Sigmoid colon (tissue), 7 donors: Measurements from ENCODE around the gene CD2BP2. TPM values are rescaled to one million over a fixed set of nuclear protein-coding genes. Genes with fewer than 3 reads are reported as not detected.

ENCODE experiments used
- DNase-seq: peaks from one replicate; pipeline ENCODE4 v3.0.0-alpha.2; 2019
- H3K27ac ChIP-seq, 4 donors: fragments of 200-600 bp; sonication (generic); one replicate each; pipeline ENCODE4 v1.5.1; 2016 to 2019; ENCODE audit warnings: mild to moderate bottlenecking in 1 of 4
- H3K27me3 ChIP-seq, 3 donors: fragments of 200-600 bp; sonication (generic); one replicate each; pipeline ENCODE4 v1.5.1; 2019; ENCODE audit warnings: mild to moderate bottlenecking in 1 of 3
- H3K36me3 ChIP-seq, 4 donors: fragments of 200-600 bp; sonication (generic); one replicate each; pipeline ENCODE4 v1.5.1; 2016 to 2019
- H3K4me1 ChIP-seq, 4 donors: fragments of 200-600 bp; sonication (generic); one replicate each; pipeline ENCODE4 v1.5.1; 2017 to 2019
- H3K4me3 ChIP-seq, 4 donors: fragments of 200-600 bp; sonication (generic); one replicate each; pipeline ENCODE4 v1.5.1; 2017 to 2019; ENCODE audit warnings: mild to moderate bottlenecking in 2 of 4, moderate library complexity in 1 of 4
- H3K9me3 ChIP-seq, 4 donors: fragments of 200-600 bp in 3 of 4; sonication (generic) in 3 of 4; one replicate each; pipeline versions ENCODE4 v1.5.1 to v1.6.1; 2013 to 2019
- EP300 ChIP-seq, 4 donors: sonication (generic); formaldehyde crosslinking; IDR thresholded peaks; one replicate each; pipeline ENCODE4 v1.6.1; 2017; ENCODE audit warnings: antibody characterized with exemption in 4 of 4
- POLR2A ChIP-seq, 2 donors: fragments of 450-650 bp; IDR thresholded peaks; one replicate each; pipeline ENCODE4 v1.6.1; 2016; ENCODE audit warnings: antibody characterized with exemption in 2 of 2, mild to moderate bottlenecking in 2 of 2, moderate library complexity in 2 of 2
- POLR2AphosphoS5 ChIP-seq, 4 donors: sonication (generic); formaldehyde crosslinking; IDR thresholded peaks; one replicate each; pipeline ENCODE4 v1.6.1; 2017; ENCODE audit warnings: antibody characterized with exemption in 4 of 4
- WGBS, 2 donors: extraction: QIAGEN DNeasy Blood & Tissue Kit; methylation state at CpG; one replicate each; pipeline ENCODE4 v1.1.7; 2013; 5-methylcytosine and 5-hydroxymethylcytosine counted together
- intact Hi-C: fragments of 100-400 bp; cut with DNase I; formaldehyde crosslinking; loops from one replicate; pipeline ENCODE4 v1.15.1; 2023
- polyA plus RNA-seq, 3 donors: library from polyadenylated mRNA; stranded (reverse); fragments of 200-250 nt; gene quantifications; one replicate each; pipeline ENCODE4 v1.2.3, GENCODE V29; 2013
- total RNA-seq, 4 donors: library from RNA; depleted of rRNA; stranded (reverse); fragments of >200 nt; gene quantifications; one replicate each; pipeline ENCODE4 v1.1.0, GENCODE V29; 2016
- TF ChIP-seq, protein P1 (sequence below), 4 experiments: fragments of 450-650 bp in 3 of 4; fragments of 200-600 bp in 1 of 4; IDR thresholded peaks; one replicate each; pipeline ENCODE4 v1.5.1; 2016 to 2019; ENCODE audit warnings: antibody characterized with exemption in 4 of 4, mild to moderate bottlenecking in 3 of 4, moderate library complexity in 2 of 4
- donor health status: healthy with polysubstance abuse.
- donor health status: Bipolar disorder and iron deficiency.
- donor health status: healthy.

CD2BP2 gene
- total and polyA plus RNA-seq, 7 donors: 29.9 to 57.3 (median 47.1) TPM

DNA sequence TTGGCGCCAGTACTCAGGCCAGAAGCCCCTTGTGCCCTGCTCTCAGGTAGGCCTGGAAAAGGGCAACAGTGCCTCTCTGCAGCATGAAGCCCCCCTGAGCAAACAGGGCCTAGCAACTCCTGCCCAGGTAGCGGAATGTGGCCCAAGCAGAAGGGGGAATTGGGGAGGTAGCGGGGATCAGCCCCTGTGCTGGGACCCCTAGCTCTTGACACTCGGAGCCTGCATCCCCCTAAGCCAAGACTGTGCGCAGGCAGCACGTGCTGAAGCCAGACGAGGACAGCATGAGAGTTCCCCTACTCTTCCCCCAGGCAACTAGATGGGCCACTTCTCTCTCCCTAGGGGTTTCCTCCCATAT lies 823 bp upstream of the CD2BP2 start:
- intact Hi-C loops: loop anchor here (1.0 kb wide), 1 partner anchor 14 kb away; the partner anchor contains the start of gene TBC1D10B
- Histone ChIP-seq H3K36me3 (peaks cover 0 to 65% (median 34%) of the 10 kb centered on the region in 4 donors), H3K4me3 (peak overlapping the region; percentile 36 to 96 (median 75)), H3K27ac (peak overlapping the region; percentile 93 to 99 (median 96)), H3K4me1 (peaks cover 0 to 58% (median 50%) of the 10 kb centered on the region in 4 donors), H3K27me3 (no peaks in the 10 kb centered on the region), H3K9me3 (no peaks in the 10 kb centered on the region)
- DNase-seq: no peak
- 37 to 55% methylated on average over 7 of the region's 7 CpGs for WGBS, 2 donors
- TF ChIP-seq, protein P1, sequence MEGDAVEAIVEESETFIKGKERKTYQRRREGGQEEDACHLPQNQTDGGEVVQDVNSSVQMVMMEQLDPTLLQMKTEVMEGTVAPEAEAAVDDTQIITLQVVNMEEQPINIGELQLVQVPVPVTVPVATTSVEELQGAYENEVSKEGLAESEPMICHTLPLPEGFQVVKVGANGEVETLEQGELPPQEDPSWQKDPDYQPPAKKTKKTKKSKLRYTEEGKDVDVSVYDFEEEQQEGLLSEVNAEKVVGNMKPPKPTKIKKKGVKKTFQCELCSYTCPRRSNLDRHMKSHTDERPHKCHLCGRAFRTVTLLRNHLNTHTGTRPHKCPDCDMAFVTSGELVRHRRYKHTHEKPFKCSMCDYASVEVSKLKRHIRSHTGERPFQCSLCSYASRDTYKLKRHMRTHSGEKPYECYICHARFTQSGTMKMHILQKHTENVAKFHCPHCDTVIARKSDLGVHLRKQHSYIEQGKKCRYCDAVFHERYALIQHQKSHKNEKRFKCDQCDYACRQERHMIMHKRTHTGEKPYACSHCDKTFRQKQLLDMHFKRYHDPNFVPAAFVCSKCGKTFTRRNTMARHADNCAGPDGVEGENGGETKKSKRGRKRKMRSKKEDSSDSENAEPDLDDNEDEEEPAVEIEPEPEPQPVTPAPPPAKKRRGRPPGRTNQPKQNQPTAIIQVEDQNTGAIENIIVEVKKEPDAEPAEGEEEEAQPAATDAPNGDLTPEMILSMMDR (IDR thresholded peaks at IDR 0.05): no peak
- TF ChIP-seq POLR2AphosphoS5 (IDR thresholded peaks at IDR 0.05): no peak
- no peak for TF ChIP-seq EP300 (IDR thresholded peaks at IDR 0.05)
- TF ChIP-seq POLR2A (IDR thresholded peaks at IDR 0.05): no peak

DNA sequence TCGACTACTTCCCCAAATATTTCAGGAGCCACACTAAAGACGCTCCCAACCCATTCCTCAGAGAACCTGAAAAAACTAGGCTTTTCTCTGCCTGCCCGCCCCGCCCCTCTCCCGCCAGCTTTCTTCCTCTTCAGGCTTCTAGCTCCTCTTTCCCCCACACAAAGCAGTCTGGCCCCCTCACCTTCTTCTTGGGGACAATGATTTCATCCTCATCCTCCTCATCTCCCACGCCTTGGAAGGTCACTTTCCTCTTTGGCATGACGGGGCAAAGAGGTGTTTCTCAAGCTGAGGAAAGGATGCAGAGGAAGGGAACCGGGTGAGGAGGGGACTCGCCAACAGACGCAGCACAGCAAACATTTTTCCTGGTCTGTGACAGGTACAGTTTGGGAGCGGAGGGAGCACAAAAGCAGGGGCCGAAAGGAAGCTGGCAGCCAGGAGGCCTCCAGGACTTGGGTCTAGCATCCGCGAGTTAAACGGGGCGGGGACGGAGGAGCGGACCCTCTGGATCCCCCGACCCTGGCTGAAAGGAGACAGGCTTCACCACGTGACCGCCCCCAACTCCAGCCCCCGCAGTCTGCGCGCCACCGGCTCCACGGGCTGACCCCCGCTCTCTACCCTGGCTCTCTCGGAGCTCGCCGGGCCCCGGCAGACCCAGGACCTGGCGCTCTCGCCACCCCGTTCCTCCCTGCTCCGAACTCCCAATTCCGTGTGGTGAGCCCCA lies 525 bp downstream of the CD2BP2 start:
- 1% methylated on average over 36 of the region's 36 CpGs for WGBS, 2 donors
- H3K4me1 ChIP-seq: peaks cover 0 to 58% (median 50%) of the 10 kb centered on the region in 4 donors
- intact Hi-C loops: loop anchor here (1.0 kb wide), 1 partner anchor 16 kb away; the partner anchor contains the start of gene TBC1D10B

DNA sequence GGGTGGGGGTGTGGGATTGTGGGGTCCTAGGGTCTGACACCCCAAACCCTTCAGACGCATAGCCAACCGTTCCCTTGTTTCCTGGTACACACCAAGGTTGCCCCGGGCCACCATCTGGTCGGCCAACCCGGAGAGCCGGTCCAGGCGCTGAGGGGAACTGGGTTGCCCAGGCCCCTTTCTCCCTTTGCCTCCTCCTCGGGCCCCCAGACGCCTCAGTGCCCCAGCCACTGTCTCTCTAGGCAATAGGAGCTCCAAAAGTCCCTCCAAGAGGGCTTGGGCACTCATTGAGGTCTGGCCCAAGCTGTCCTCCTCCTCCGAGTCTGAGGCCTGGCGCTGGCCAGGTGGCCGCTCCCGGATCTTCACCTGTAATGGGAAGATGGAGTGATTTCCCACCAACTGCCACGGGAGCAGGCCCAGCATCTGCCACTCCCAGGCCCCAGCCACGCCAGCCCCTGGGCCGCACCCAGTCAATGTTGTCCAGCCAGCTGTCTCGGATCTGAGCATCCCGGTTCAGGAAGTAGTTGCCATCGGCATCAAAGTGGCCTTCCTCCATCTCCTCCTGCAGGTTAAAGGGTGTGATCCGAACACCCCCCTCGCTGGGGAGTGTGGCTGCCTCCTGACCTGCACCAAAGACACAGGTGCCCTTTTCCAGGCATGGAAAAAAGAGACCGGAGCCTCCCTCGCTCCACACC lies 1.5 kb downstream of the CD2BP2 start:
- DNase-seq: no peak
- 71 to 88% methylated on average over 23 of the region's 23 CpGs for WGBS, 2 donors
- intact Hi-C loops: loop anchor here (2.0 kb wide), 1 partner anchor 53 kb away; the partner anchor contains the start of gene ZNF771
- H3K9me3 ChIP-seq: no peaks in the 10 kb centered on the region
- H3K27ac ChIP-seq: peak overlapping the region; percentile 93 to 99 (median 96)
- no peaks in the 10 kb centered on the region for H3K27me3 ChIP-seq
- no peak for TF ChIP-seq POLR2AphosphoS5 (IDR thresholded peaks at IDR 0.05)
- TF ChIP-seq, protein P1 (IDR thresholded peaks at IDR 0.05): no peak
- H3K4me1 ChIP-seq: peaks cover 0 to 58% (median 50%) of the 10 kb centered on the region in 4 donors
- peaks cover 0 to 53% (median 28%) of the 10 kb centered on the region in 4 donors for H3K36me3 ChIP-seq
- peak overlapping the region in 1 of 4 donors; percentile 91 for H3K4me3 ChIP-seq

More for the DNA sequence above, 525 bp downstream of the CD2BP2 start:
- no peak for DNase-seq
- Histone ChIP-seq H3K4me3 (peak overlapping the region; percentile 59 to 96 (median 81)), H3K9me3 (no peaks in the 10 kb centered on the region), H3K27me3 (no peaks in the 10 kb centered on the region), H3K27ac (peak overlapping the region; percentile 93 to 99 (median 96)), H3K36me3 (peaks cover 0 to 63% (median 35%) of the 10 kb centered on the region in 4 donors)
- TF ChIP-seq EP300 (IDR thresholded peaks at IDR 0.05): no peak
- no peak for TF ChIP-seq POLR2A (IDR thresholded peaks at IDR 0.05)
- no peak for TF ChIP-seq POLR2AphosphoS5 (IDR thresholded peaks at IDR 0.05)
- TF ChIP-seq, protein P1 (IDR thresholded peaks at IDR 0.05): no peak

DNA sequence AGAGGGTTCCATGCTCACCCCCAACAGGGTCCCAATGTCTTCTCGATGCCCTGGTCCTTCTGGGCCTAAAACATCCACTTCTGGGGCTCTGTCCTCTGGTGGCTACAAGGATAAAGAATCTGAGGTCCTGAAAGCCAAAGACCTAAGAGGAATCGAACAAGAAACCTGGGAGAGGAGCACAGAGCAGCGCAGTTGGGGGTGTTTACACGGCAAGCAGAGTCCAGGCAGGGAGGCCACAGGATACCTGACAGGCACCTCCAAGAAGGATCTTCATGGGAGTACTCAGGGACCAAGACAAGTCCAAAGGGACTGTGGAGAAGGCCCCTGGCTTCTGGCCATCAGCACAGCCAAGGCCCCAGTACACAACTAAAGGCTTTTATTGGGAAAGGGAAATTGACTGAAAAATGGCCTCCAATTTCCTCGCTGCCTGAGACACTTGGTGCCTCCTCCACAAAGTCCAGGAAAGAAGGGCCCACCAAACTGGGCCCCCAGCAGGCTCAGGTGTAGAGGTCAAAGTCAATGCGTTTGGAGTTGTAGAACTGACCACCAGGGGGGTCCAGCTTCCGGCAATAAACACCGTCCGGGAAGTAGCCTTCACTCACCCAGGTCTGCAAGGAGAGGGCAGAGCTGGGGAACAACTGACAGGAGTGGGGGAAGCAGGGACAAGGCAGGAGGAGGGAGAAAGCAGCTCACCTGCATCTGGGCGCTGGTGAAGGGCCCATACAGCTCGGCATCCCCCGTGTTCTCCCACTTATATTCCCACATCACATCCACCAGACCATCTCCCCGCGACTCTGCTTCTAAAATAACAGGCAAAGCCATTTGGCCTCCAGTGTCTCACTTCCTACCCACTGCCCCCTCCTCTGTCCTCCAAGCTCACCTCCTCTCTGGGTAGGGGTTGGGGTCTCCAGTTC lies 2.4 kb downstream of the CD2BP2 start:
- H3K36me3 ChIP-seq: peaks cover 0 to 45% (median 19%) of the 10 kb centered on the region in 4 donors

More for the DNA sequence above, 2.4 kb downstream of the CD2BP2 start:
- H3K27me3 ChIP-seq: no peaks in the 10 kb centered on the region
- intact Hi-C loops: loop anchor here (1.0 to 2.0 kb wide), 2 partner anchors 17 to 54 kb away; partner anchors contain the start of gene ZNF771
- H3K4me1 ChIP-seq: peaks cover 0 to 58% (median 50%) of the 10 kb centered on the region in 4 donors
- peak overlapping the region; percentile 93 to 99 (median 96) for H3K27ac ChIP-seq
- WGBS, 2 donors: 89 to 91% methylated on average over 14 of the region's 14 CpGs
- no peak overlapping the region for H3K4me3 ChIP-seq
- TF ChIP-seq, protein P1 (IDR thresholded peaks at IDR 0.05): no peak
- TF ChIP-seq POLR2AphosphoS5 (IDR thresholded peaks at IDR 0.05) (no peak), EP300 (IDR thresholded peaks at IDR 0.05) (no peak), POLR2A (IDR thresholded peaks at IDR 0.05) (no peak)
- no peaks in the 10 kb centered on the region for H3K9me3 ChIP-seq
- DNase-seq: no peak
